ENCODE results near the gene PPM1M. TPM values are rescaled to one million over a fixed set of nuclear protein-coding genes. Genes with fewer than 3 reads are reported as not detected.

Gene PPM1M
- total and polyA plus RNA-seq, 10 of the 15 experiments (the other 5 are each of a cell fraction or from before 2014, with no cell fraction given): 7.3 to 24.8 (median 15.8) TPM

DNA sequence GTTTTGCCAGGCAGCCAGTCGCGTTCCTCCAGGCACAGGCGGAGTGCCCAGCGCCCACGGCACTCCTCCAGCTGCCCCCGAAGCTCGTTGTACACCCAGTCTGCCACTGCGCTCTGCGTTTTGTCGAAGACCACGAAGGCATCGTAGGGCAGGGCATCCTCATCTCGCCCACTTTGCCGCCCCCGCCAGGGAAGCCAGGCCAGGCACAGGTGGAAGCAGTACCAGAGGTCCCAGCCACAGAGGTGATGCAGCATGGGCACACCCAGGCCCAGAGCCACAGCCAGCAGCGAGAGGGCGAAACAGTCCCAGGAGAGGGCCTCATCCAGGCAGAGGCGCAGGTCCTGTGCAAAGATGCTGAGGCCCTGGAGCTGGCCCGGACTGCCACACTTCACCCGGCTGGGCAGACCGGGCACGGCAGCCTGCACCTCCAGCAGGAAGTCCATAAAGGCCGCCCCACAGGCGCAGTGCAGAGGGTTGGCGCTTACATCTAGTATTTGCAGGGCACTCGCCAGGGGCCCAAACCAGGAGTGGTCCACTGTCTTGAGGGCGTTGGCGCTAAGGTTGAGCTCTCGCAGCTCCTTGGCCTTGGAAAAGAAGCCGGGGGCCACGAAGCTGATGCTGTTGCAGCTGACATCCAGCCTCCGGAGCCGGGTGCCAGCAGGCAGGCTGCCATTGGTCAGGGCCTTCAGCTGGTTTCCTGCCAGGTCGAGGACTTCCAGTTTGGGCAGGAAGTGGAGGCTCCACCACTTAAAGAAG, 23.8 kb upstream of the PPM1M start:
- H3K4me3 ChIP-seq: no peak overlapping the region
- no TSS peak for BruUV-seq (replicated peaks)
- FAIRE-seq: no peak

More for the DNA sequence above, 23.8 kb upstream of the PPM1M start:
- no peaks in the 10 kb centered on the region for H4K20me1 ChIP-seq (ENCODE audit: control insufficient read depth, insufficient read depth)
- no peak overlapping the region for H2AFZ ChIP-seq (ENCODE audit: control insufficient read depth, low read depth, low read length)
- CTCF ChIA-PET: interaction anchor here (1.2 to 8.5 kb wide), 24 partner anchors 9 to 227 kb away, joined by 3 to 129 read pairs (median 9); partner anchors contain the start of genes SEMA3G, TWF2 and WDR82
- no peak for TF ChIP-seq FOS (IDR thresholded peaks at IDR 0.05; ENCODE audit: borderline replicate concordance, extremely low read depth, insufficient read length)
- TF ChIP-seq, protein P1, sequence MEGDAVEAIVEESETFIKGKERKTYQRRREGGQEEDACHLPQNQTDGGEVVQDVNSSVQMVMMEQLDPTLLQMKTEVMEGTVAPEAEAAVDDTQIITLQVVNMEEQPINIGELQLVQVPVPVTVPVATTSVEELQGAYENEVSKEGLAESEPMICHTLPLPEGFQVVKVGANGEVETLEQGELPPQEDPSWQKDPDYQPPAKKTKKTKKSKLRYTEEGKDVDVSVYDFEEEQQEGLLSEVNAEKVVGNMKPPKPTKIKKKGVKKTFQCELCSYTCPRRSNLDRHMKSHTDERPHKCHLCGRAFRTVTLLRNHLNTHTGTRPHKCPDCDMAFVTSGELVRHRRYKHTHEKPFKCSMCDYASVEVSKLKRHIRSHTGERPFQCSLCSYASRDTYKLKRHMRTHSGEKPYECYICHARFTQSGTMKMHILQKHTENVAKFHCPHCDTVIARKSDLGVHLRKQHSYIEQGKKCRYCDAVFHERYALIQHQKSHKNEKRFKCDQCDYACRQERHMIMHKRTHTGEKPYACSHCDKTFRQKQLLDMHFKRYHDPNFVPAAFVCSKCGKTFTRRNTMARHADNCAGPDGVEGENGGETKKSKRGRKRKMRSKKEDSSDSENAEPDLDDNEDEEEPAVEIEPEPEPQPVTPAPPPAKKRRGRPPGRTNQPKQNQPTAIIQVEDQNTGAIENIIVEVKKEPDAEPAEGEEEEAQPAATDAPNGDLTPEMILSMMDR (IDR thresholded peaks at IDR 0.05 in 2 of 3, conservative IDR thresholded peaks at IDR 0.05 in 1 of 3; ENCODE audit: control insufficient read depth in 2 of 3, extremely low read depth in 1 of 3, insufficient read depth in 1 of 3, low read depth in 3 of 3, low read length in 3 of 3): no peak
- TF ChIP-seq ZZZ3 (IDR thresholded peaks at IDR 0.05; ENCODE audit: control insufficient read depth, insufficient read length, low read depth): no peak
- no peak for TF ChIP-seq CREB1 (IDR thresholded peaks at IDR 0.05; ENCODE audit: low read depth)
- no peaks in the 10 kb centered on the region for H3K9me3 ChIP-seq (replicated peaks; ENCODE audit: control insufficient read depth, insufficient read depth, low read length)
- no peaks in the 10 kb centered on the region for H3K27me3 ChIP-seq (replicated peaks in 1 of 2; ENCODE audit: control insufficient read depth in 2 of 2, insufficient read depth in 2 of 2, low read length in 1 of 2)
- in situ Hi-C loops (cut with MboI) (no loop called here), intact Hi-C loops (cut with micrococcal nuclease; ENCODE audit: unreplicated experiment) (loop anchor here (5.0 kb wide), 1 partner anchor 226 kb away; the partner anchor contains the start of gene SEMA3G)
- no peak for ATAC-seq
- H3K79me2 ChIP-seq (ENCODE audit: control insufficient read depth, insufficient read depth, low read length): peaks cover 3% of the 10 kb centered on the region
- 90% methylated on average over 33 of the region's 34 CpGs for WGBS (ENCODE audit: insufficient coverage, insufficient replicate concordance, low lambda C conversion rate, missing lambda C conversion rate)
- POLR2A ChIA-PET: interaction anchor here (1.1 to 1.6 kb wide), 5 partner anchors 10 to 67 kb away, joined by 3 to 10 read pairs (median 5); partner anchors contain the start of genes GLYCTK and WDR82
- SMC1A ChIA-PET (ENCODE audit: uncharacterized antibody, unreplicated experiment): interaction anchor here (0.6 to 10.5 kb wide), 13 partner anchors 10 to 765 kb away, joined by 3 to 112 read pairs (median 7); no protein-coding TSS in a partner anchor
- no peak for DNase-seq (ENCODE audit: low read depth, low spot score)
- H3K4me1 ChIP-seq (ENCODE audit: control insufficient read depth, insufficient read depth, low read length): peaks cover 36% of the 10 kb centered on the region
- H3K4me2 ChIP-seq (ENCODE audit: control insufficient read depth, insufficient read depth): no peak overlapping the region
- RAD21 ChIA-PET (ENCODE audit: unreplicated experiment): interaction anchor here (0.5 to 4.9 kb wide), 12 partner anchors 17 to 224 kb away, joined by 3 to 53 read pairs (median 4); partner anchors contain the start of gene TWF2
- no peak overlapping the region for H3K27ac ChIP-seq (ENCODE audit: control insufficient read depth, insufficient read depth)
- no peak overlapping the region for H3K9ac ChIP-seq (ENCODE audit: control insufficient read depth, insufficient read depth, low read length)
- peaks cover 0 to 2% of the 10 kb centered on the region in 2 experiments; a peak in 2 of 4 replicates for H3K36me3 ChIP-seq (ENCODE audit: control insufficient read depth in 2 of 2, insufficient read depth in 2 of 2, low read length in 1 of 2)
